ENCODE measurements around the gene HADHA.

DNA sequence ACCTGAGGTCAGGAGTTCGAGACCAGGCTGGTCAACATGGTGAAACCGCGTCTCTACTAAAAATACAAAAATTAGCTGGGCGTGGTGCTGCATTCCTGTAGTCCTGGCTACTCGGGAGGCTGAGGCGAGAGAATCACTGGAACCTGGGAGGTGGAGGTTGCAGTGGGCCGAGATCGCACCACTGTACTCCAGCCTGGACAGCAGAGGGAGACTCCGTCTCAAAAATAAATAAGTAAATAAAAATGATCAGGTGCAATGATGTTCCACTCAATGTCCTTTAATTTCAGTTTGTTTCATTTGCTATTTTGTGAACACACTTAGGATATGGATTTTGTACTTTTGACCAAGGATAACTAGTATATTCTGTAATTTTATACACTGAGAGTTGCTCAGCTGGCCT, 9.3 kb downstream of the HADHA start:
- no peak for TF ChIP-seq CTCF (IDR thresholded peaks at IDR 0.05)
- no peak for TF ChIP-seq E2F5 (CRISPR knock-in tag; IDR thresholded peaks at IDR 0.05)
- no peak for TF ChIP-seq ZNF281 (CRISPR knock-in tag; IDR thresholded peaks at IDR 0.05)
- TF ChIP-seq, protein P1, sequence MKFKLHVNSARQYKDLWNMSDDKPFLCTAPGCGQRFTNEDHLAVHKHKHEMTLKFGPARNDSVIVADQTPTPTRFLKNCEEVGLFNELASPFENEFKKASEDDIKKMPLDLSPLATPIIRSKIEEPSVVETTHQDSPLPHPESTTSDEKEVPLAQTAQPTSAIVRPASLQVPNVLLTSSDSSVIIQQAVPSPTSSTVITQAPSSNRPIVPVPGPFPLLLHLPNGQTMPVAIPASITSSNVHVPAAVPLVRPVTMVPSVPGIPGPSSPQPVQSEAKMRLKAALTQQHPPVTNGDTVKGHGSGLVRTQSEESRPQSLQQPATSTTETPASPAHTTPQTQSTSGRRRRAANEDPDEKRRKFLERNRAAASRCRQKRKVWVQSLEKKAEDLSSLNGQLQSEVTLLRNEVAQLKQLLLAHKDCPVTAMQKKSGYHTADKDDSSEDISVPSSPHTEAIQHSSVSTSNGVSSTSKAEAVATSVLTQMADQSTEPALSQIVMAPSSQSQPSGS (CRISPR knock-in tag; IDR thresholded peaks at IDR 0.05; ENCODE audit: borderline replicate concordance, low read depth) = no peak
- TF ChIP-seq JUN (CRISPR knock-in tag; IDR thresholded peaks at IDR 0.05) = no peak
- TF ChIP-seq, protein P2, sequence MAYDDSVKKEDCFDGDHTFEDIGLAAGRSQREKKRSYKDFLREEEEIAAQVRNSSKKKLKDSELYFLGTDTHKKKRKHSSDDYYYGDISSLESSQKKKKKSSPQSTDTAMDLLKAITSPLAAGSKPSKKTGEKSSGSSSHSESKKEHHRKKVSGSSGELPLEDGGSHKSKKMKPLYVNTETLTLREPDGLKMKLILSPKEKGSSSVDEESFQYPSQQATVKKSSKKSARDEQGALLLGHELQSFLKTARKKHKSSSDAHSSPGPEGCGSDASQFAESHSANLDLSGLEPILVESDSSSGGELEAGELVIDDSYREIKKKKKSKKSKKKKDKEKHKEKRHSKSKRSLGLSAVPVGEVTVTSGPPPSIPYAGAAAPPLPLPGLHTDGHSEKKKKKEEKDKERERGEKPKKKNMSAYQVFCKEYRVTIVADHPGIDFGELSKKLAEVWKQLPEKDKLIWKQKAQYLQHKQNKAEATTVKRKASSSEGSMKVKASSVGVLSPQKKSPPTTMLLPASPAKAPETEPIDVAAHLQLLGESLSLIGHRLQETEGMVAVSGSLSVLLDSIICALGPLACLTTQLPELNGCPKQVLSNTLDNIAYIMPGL (CRISPR knock-in tag; IDR thresholded peaks at IDR 0.05) = no peak
- TF ChIP-seq IRF1 (CRISPR knock-in tag; IDR thresholded peaks at IDR 0.05) = no peak
- no peak for TF ChIP-seq KAT7 (CRISPR knock-in tag; IDR thresholded peaks at IDR 0.05; ENCODE audit: borderline replicate concordance)
